ENCODE measurements around the gene FOXJ3. TPM values are rescaled to one million over a fixed set of nuclear protein-coding genes. Genes with fewer than 3 reads are reported as not detected.

FOXJ3 gene
- total and polyA plus RNA-seq, 2 of the 13 experiments (the other 11 are each of a cell fraction or from before 2014, with no cell fraction given) = 16.6 to 48.5 TPM

- TF ChIP-seq BORCS8-MEF2B (CRISPR knock-in tag; IDR thresholded peaks at IDR 0.05) (no peak), NFYC (CRISPR knock-in tag; IDR thresholded peaks at IDR 0.05) (no peak)
These were observed 186.9 kb downstream of the FOXJ3 start (continued) for GRCh38 chr1:42148166-42148565.

- Histone ChIP-seq H3K27ac (ENCODE audit: extremely low read length, insufficient read depth, low read length) (no peak overlapping the region), H3K4me2 (ENCODE audit: low read depth, low read length) (no peak overlapping the region), H3K4me3 (replicated peaks in 1 of 3; ENCODE audit: insufficient read depth in 1 of 3, low read depth in 2 of 3, low read length in 3 of 3) (no peak overlapping the region), H3K27me3 (ENCODE audit: control insufficient read depth in 1 of 2, insufficient read depth in 2 of 2, low read length in 2 of 2) (peaks cover 3 to 45% of the 10 kb centered on the region in 2 experiments; a peak in 3 of 5 replicates), H2AFZ (ENCODE audit: low read length) (no peak overlapping the region), H3K79me2 (ENCODE audit: insufficient read depth, low read length) (no peaks in the 10 kb centered on the region), H3K36me3 (replicated peaks in 1 of 2; ENCODE audit: control insufficient read depth in 1 of 2, insufficient read depth in 2 of 2, low read length in 2 of 2) (no peaks in the 10 kb centered on the region), H4K20me1 (ENCODE audit: insufficient read depth, low read length) (no peaks in the 10 kb centered on the region), H3K9me3 (ENCODE audit: low read length) (no peaks in the 10 kb centered on the region), H3K9ac (ENCODE audit: insufficient read depth, low read depth, low read length) (no peak overlapping the region), H3K4me1 (ENCODE audit: insufficient read depth, low read length) (peaks cover 8% of the 10 kb centered on the region; the same call in 1 of the 2 replicates)
- ChIA-PET CTCF (ENCODE audit: low intra/inter-chr PET ratio, low total read pairs) (interaction anchor here (2.1 kb wide), 1 partner anchor 26 kb away, joined by 31 read pairs; no protein-coding TSS in a partner anchor), POLR2A (no interaction called here)
- 23% methylated on average over 14 of the region's 19 CpGs for WGBS (ENCODE audit: low lambda C conversion rate)
- peak; percentile 88 for ATAC-seq
- BruUV-seq (replicated peaks) = no TSS peak
- peak; percentile 76 for DNase-seq (ENCODE audit: low spot score)
- in situ Hi-C loops (cut with HindIII; ENCODE audit: extremely low pct_ligation_motif_present, low pct_unique_long_range_greater_than_20kb) = loop anchor here (10.0 kb wide), 1 partner anchor 598 kb away; the partner anchor contains the start of gene CLDN19
- intact Hi-C loops (cut with micrococcal nuclease; ENCODE audit: unreplicated experiment) = loop anchor here (1.0 kb wide), 1 partner anchor 27 kb away; no protein-coding TSS in a partner anchor
- FAIRE-seq = peak; percentile 89
- TF ChIP-seq KDM1A (CRISPR knock-in tag; IDR thresholded peaks at IDR 0.05) = no peak
- TF ChIP-seq ZNF615 (CRISPR knock-in tag; IDR thresholded peaks at IDR 0.05; ENCODE audit: borderline replicate concordance) = no peak
- 0 out of 2 replicates have a peak, but pooled peaks have one; percentile 37 for TF ChIP-seq CSRNP1 (CRISPR knock-in tag; IDR thresholded peaks at IDR 0.05)
- TF ChIP-seq NPAS2 (CRISPR knock-in tag; IDR thresholded peaks at IDR 0.05; ENCODE audit: borderline replicate concordance) = no peak
- TF ChIP-seq ZFP41 (CRISPR knock-in tag; IDR thresholded peaks at IDR 0.05; ENCODE audit: borderline replicate concordance) = no peak
- 0 out of 2 replicates have a peak, but pooled peaks have one; percentile 28 for TF ChIP-seq KDM2A (CRISPR knock-in tag; IDR thresholded peaks at IDR 0.05; ENCODE audit: borderline replicate concordance, low read depth)
- 0 out of 2 replicates have a peak, but pooled peaks have one; percentile 49 for TF ChIP-seq FOXO1 (CRISPR knock-in tag; IDR thresholded peaks at IDR 0.05)
- TF ChIP-seq ZNF350 (CRISPR knock-in tag; IDR thresholded peaks at IDR 0.05; ENCODE audit: borderline replicate concordance, low read depth) = no peak
- TF ChIP-seq ZNF275 (CRISPR knock-in tag; IDR thresholded peaks at IDR 0.05; ENCODE audit: borderline replicate concordance) = no peak
- TF ChIP-seq ZNF160 (CRISPR knock-in tag; IDR thresholded peaks at IDR 0.05) = no peak
- TF ChIP-seq REPIN1 (CRISPR knock-in tag; IDR thresholded peaks at IDR 0.05; ENCODE audit: borderline replicate concordance, low read depth) = 0 out of 2 replicates have a peak, but pooled peaks have one; percentile 47
- peak; percentile 69; the same call in 1 of the 2 replicates for TF ChIP-seq FOXP1 (IDR thresholded peaks at IDR 0.05)
- peak; percentile 84 for TF ChIP-seq FOXP1 (CRISPR knock-in tag; IDR thresholded peaks at IDR 0.05)
- no peak for TF ChIP-seq TFDP1 (CRISPR knock-in tag; IDR thresholded peaks at IDR 0.05; ENCODE audit: borderline replicate concordance)
- TF ChIP-seq ATF7-NPFF (CRISPR knock-in tag; IDR thresholded peaks at IDR 0.05; ENCODE audit: low read depth) = no peak
- TF ChIP-seq RARA (CRISPR knock-in tag; IDR thresholded peaks at IDR 0.05) = peak; percentile 44; the same call in 1 of the 2 replicates
These were observed 188.3 kb downstream of the FOXJ3 start for GRCh38 chr1:42146626-42147320.
